Mucosa of stomach (tissue), 1 donor: ENCODE measurements around the gene LRRC61.
"Not testable (repeated sequence)": the region's sequence is repeated elsewhere in the genome, so short reads cannot be mapped to it uniquely, and the experiment has no call there.

Source experiments
- H3K27me3 ChIP-seq: one replicate; pipeline ENCODE4 v1.7.0; 2013; ENCODE audit warnings: mild to moderate bottlenecking, low read length; ENCODE audit not compliant: control insufficient read depth, insufficient read depth
- H3K36me3 ChIP-seq: one replicate; pipeline ENCODE4 v1.7.0; 2013; ENCODE audit warnings: low read length; ENCODE audit not compliant: control insufficient read depth, insufficient read depth
- H3K4me1 ChIP-seq: one replicate; pipeline ENCODE4 v1.7.0; 2013; ENCODE audit warnings: mild to moderate bottlenecking, low read length; ENCODE audit not compliant: control insufficient read depth, insufficient read depth
- H3K4me3 ChIP-seq: one replicate; pipeline ENCODE4 v1.7.0; 2013; ENCODE audit warnings: low read length
- H3K9ac ChIP-seq: one replicate; pipeline ENCODE4 v1.7.0; 2013; ENCODE audit warnings: mild to moderate bottlenecking, low read length, moderate library complexity
- H3K9me3 ChIP-seq: one replicate; pipeline ENCODE4 v1.7.0; 2013; ENCODE audit warnings: mild to moderate bottlenecking, low read length, moderate library complexity; ENCODE audit not compliant: control insufficient read depth
- donor health status: Pancreatic carcinoma.

LRRC61 gene

DNA sequence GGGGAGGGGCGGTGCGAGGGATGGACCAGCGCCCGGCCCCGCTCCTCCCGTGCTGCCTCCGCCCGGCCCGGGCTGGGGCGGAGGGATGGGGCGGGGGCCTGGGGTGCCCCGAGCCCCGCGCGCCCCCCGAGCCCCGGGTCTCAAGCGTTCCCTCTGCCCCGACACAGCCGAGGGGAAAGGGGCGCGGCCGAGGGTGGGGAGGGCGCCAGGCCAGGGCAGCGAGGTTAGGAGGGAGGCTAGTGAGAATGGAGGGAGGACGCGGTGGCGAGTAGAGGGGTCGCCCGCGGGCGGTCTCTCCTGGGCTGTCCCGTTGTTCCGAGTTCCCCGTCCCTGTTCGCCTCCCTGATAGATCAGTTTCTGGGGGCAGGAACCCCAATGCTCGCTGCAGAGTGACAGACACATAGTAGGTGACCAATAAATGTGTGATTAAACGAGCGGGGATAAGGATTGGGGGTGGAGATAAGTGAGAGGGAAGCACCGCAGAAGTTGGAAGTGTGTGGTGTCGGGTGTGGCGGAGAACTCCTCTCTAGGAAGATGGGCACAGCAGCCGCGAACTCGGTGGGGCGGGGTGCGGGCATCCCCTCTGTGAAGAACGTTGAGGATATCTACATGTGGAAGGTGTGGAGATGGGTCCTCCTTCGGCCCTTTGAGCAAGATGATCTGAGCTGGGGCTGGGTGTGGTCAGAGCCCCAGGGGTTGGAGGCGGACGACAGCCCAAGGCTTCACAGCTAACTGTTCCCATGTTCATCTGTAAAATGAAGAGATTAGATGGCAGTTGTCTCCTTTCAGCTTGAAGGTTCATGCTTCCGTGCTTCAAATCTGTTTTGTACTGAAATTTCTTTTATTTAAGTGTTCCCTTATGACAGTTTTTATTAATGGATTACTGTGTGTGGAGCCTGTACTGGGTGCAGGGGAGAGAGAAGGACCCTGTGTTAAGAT, 56.6 kb downstream of the LRRC61 start:
- Histone ChIP-seq H3K36me3 (no peaks in the 10 kb centered on the region), H3K27me3 (no peaks in the 10 kb centered on the region), H3K4me3 (peak overlapping the region; percentile 31), H3K9ac (peak overlapping the region; percentile 75), H3K4me1 (peaks cover 61% of the 10 kb centered on the region), H3K9me3 (no peaks in the 10 kb centered on the region)

DNA sequence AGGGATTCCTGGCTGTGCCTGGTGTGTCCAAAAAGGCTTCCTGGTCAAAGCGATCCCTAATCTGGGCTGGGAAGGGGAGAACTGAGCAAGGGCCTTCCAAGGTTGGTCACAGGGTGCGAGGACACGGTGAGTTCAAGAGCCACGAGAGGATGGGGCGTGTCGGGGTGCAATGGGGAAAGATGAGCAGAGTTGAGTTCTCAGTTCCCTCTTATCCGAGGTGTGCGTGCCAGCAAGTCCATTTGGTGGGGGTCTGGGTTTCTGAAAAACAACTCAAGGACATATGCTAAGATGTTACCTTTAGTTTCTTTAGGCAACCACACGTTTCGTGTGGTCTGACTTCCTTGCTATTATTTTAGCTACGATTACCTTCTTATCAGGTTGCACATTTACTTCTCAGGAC, 57.3 kb downstream of the LRRC61 start:
- peak overlapping the region; percentile 75 for H3K9ac ChIP-seq
- no peaks in the 10 kb centered on the region for H3K9me3 ChIP-seq
- no peak overlapping the region for H3K4me3 ChIP-seq
- H3K27me3 ChIP-seq = no peaks in the 10 kb centered on the region
- no peaks in the 10 kb centered on the region for H3K36me3 ChIP-seq
- H3K4me1 ChIP-seq = peaks cover 61% of the 10 kb centered on the region

DNA sequence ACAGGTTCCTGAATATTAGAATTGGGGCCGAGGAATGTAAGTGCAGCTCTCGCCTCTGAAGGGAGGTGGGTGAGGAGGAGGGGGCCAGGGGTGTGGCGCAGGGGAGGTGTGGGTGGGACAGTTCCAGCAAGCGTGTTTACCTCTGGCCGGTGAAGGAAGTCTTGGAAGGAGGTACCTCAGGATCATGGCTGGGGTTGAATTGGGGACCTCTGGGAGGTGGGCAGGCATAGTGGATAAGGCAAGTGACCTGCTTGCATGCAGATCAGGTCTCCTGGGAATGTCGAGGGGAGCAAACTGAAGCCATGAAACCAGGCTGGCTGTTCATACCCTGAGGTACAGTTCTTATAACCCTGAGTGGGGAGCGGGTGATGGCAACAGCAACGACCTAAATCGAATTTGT, 57.9 kb downstream of the LRRC61 start:
- no peak overlapping the region for H3K4me3 ChIP-seq
- H3K4me1 ChIP-seq = peaks cover 58% of the 10 kb centered on the region
- H3K27me3 ChIP-seq = no peaks in the 10 kb centered on the region
- H3K9me3 ChIP-seq = no peaks in the 10 kb centered on the region
- H3K36me3 ChIP-seq = no peaks in the 10 kb centered on the region
- H3K9ac ChIP-seq = no peak overlapping the region

DNA sequence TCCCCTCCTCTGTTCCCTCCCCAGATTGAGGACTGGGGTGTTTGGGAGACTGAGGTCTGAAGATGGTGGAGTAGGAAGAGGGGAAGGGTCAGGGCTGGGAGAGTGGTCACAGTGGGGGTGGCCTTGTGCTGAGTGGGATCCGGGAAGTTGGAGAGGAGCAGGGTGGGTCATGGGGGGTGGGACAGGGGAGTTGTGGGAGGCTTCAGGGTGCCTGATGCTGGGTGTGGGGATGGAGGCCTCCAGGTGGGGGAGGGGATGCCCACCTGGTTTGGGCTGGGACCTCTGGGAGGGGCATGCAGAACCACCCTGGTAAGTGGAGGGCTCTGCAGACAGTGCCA, 58.6 kb downstream of the LRRC61 start:
- Histone ChIP-seq H3K36me3 (no peaks in the 10 kb centered on the region), H3K9me3 (no peaks in the 10 kb centered on the region), H3K4me3 (no peak overlapping the region), H3K27me3 (no peaks in the 10 kb centered on the region), H3K9ac (no peak overlapping the region), H3K4me1 (peaks cover 51% of the 10 kb centered on the region)

DNA sequence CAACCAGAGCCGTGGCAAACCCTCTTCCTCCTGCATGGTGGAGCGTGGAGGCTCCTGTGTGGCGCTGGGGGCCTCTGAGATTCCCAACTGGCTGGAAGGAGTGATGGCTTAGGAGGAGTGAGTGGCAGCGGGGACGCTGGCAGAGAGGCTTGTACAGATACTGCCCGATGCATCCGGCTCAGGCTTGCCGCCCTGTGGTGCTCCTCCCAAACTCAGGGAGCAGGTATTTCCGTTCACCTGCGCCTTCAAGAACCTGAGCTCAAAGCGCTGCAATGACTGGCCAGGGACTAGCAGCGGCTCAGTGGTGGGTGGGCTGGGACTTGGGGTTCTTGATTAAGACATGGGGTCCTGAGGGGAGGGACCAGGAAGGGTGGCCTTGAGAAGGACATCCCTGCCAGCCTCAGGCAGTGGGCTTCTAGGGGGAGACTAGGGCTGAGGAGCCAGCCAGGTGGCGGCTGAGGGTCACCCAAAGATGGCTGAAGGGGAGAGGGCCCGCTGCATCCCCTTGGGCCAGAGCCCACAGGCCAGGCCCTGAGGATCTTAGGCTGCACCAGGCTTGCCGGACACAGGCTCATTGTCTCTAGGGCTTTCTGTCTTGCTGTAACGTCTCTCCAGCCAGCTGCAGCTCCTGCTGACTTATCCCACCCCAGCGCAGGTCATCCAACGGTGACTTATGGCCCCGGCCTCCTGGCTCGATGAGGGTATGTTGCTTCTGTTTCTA, 59.1 kb downstream of the LRRC61 start:
- H3K4me1 ChIP-seq = peaks cover 48% of the 10 kb centered on the region
- no peak overlapping the region for H3K9ac ChIP-seq
- H3K36me3 ChIP-seq = no peaks in the 10 kb centered on the region
- H3K9me3 ChIP-seq = no peaks in the 10 kb centered on the region
- H3K4me3 ChIP-seq = no peak overlapping the region
- H3K27me3 ChIP-seq = no peaks in the 10 kb centered on the region

DNA sequence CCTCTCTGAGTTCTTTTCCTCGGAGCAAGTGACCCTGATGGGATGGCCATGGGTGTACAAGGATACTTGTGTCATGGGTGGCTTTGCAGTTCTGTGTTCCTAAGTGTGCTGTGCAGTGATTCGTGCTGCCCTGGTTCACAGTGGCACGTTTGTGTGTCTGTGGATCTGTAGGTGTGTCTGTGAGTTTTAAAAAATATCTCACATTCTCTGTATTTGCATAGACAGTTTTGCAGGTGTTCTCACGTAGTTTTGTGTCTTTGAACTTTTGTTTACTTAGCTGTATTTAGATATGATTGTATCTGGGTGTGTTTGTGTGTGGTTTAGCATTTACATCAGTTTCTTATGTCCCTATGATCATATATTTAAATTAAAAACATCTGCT, 59.7 kb downstream of the LRRC61 start:
- H3K27me3 ChIP-seq = no peaks in the 10 kb centered on the region
- H3K9me3 ChIP-seq = no peaks in the 10 kb centered on the region
- no peaks in the 10 kb centered on the region for H3K36me3 ChIP-seq
- H3K4me3 ChIP-seq = no peak overlapping the region
- H3K4me1 ChIP-seq = peaks cover 45% of the 10 kb centered on the region
- H3K9ac ChIP-seq = no peak overlapping the region

DNA sequence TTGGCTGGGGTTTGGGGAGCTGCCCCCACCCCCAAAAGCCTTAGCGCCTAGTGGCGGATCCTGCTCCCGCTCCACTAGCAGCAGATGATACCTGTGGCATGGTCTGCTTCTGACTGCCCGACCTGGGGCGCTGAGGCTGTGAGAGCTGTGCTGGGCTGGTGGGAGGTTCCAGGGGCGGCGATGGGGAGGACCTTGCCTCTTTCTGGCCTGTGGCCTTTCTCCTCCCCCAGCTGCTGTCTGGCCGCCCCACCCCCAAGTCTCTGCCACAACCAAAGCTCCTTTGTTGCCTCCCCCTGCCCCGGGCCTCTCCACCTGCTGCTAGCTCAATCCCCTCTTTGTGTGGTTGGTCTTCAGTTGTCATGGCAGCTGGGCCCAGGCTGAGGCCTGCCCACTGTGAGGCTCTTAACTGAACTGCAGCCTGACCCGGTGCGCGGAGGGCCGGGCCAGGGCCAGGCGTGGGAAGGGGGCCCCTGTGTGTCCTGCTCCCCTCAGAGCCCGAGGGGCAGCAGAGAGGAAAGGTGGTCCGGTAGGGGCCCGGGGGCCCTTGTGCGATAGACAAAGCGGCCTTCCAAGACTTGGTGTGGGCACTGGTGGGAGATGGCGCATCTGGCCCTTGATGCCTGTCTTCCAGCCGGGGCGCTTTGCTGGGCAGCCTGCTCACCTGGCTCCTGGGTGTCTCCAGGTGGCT, 60.7 kb downstream of the LRRC61 start:
- H3K9ac ChIP-seq = no peak overlapping the region
- no peaks in the 10 kb centered on the region for H3K27me3 ChIP-seq
- no peak overlapping the region for H3K4me3 ChIP-seq
- no peaks in the 10 kb centered on the region for H3K36me3 ChIP-seq
- H3K9me3 ChIP-seq = no peaks in the 10 kb centered on the region
- H3K4me1 ChIP-seq = peaks cover 38% of the 10 kb centered on the region

DNA sequence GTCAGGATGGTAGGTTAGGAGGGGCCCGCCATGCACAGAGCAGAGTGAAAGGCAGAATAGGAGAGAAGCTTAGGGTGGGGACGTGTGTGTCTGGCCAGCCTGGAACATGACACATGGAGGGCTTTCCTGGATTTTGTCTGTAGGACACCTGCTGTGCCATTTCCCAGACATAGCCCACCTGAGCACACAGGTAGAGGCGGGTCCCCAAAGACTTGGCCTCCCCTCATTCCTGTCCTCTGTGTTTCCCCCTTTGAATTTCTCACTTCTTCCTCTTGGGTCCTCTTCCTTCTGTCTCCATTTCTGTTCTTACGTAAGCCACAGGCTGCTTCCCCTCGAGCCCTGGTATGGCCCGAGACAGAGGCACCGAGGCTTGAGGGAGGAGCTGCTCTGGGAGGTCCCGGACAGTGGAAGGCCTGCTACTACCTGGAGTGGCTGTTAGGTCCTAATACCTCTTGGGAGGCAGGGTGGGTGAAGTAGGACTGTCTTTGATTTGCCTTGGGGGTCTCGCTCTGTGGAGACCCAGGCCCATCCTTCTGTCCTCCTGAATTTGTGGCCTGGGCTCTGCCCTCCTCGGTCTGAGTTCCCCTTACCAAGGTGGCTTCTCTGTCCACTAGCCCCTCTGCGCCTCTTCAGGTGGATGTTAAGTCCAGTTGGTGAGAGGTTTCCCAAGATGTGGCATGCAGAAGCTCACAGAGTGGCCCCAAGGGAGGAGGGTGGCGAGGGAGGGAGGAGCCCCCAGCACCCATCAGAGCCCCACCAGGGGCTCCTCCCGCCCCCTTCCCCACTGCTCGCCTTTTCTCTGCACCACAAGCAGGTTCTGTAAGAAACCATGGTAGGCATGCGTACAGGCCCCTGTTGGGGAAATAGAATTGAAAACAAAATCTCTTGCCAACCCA, 61.5 kb downstream of the LRRC61 start:
- H3K36me3 ChIP-seq = no peaks in the 10 kb centered on the region
- no peak overlapping the region for H3K9ac ChIP-seq
- no peak overlapping the region for H3K4me3 ChIP-seq
- no peaks in the 10 kb centered on the region for H3K9me3 ChIP-seq
- peaks cover 39% of the 10 kb centered on the region for H3K4me1 ChIP-seq
- H3K27me3 ChIP-seq = no peaks in the 10 kb centered on the region

DNA sequence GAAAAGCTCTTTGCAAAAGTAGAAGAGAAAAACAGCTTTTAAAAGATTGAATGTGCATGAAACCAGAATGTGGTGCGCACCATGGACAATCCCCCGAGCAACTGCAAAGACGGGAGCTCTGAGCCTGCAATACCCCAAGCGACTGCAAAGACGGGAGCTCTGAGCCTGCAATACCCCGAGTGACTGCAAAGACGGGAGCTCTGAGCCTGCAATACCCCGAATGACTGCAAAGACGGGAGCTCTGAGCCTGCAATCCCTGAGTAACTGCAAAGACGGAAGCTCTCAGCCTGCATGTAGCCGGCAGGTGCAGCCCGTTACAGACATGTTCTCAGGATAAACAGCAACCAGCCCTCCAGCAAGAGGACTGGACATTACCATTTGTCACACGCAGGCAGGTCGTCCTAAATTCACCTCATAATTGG, 62.2 kb downstream of the LRRC61 start:
- Histone ChIP-seq H3K4me3 (no peak overlapping the region), H3K36me3 (no peaks in the 10 kb centered on the region), H3K4me1 (peaks cover 33% of the 10 kb centered on the region), H3K9me3 (no peaks in the 10 kb centered on the region), H3K27me3 (no peaks in the 10 kb centered on the region), H3K9ac (no peak overlapping the region)

DNA sequence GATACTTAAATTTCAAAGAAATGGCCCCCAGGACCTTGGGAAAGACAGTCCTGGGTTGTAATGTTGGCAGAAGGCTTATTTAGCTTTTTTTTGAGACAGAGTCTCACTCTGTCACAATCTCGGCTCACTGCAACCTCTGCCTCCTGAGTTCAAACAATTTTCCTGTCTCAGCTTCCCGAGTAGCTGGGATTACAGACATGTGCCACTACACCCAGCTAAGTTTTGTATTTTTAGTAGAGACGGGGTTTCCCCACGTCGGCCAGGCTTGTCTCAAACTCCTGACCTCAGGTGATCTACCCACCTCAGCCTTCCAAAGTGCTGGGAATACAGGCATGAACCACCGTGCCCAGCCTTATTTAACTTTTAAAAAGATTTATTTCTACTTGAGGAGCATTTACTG, 62.7 kb downstream of the LRRC61 start:
- not testable (repeated sequence) for H3K9ac ChIP-seq, H3K36me3 ChIP-seq, H3K4me3 ChIP-seq, H3K9me3 ChIP-seq, H3K27me3 ChIP-seq
- peaks cover 29% of the 10 kb centered on the region for H3K4me1 ChIP-seq
